ENCODE results near the gene AKAP12.

GRCh38 chr6:151228788-151229400 is 10.9 kb upstream of the AKAP12 start:
- no peak for TF ChIP-seq FOXP1 (CRISPR knock-in tag; IDR thresholded peaks at IDR 0.05; ENCODE audit: borderline replicate concordance)
- TF ChIP-seq CTCF (IDR thresholded peaks at IDR 0.05), result no peak

All from WTC11 (cell line).